Measurements from ENCODE around the gene STRA8. TPM values are rescaled to one million over a fixed set of nuclear protein-coding genes. Genes with fewer than 3 reads are reported as not detected.

STRA8 gene
- total RNA-seq, 1 experiment from 2014 or later = not detected

DNA sequence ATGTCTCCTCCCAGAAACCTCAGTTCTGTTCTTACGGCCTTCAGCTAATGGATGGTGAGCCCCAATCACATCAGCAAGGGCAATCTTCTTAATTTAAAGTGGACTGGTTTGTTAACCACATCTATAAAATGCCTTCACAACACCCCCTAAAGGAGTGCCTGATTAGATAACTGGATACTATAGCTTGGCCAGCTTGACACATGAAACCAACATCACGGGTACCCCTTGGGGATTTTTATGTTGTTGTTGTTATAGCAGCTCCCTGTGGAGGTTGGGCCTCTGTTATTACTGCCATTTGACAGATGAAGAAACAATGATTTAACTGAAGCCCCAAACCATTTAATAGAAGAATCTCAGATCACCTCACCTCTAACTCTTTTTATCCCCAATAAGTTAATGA lies 26.8 kb downstream of the STRA8 start:
- Histone ChIP-seq H3K36me3 (replicated peaks; ENCODE audit: control insufficient read depth, insufficient read depth, low read length) (no peaks in the 10 kb centered on the region), H3K27me3 (ENCODE audit: control insufficient read depth, insufficient read depth, low read length) (no peaks in the 10 kb centered on the region), H3K4me3 (ENCODE audit: insufficient read depth, low read depth, low read length) (no peak overlapping the region)
- DNase-seq = no peak

GRCh38 chr7:135260930-135261721 lies 27.5 kb downstream of the STRA8 start:
- H3K4me3 ChIP-seq (ENCODE audit: insufficient read depth, low read depth, low read length) = no peak overlapping the region
- H3K36me3 ChIP-seq (replicated peaks; ENCODE audit: control insufficient read depth, insufficient read depth, low read length) = no peaks in the 10 kb centered on the region
- no peaks in the 10 kb centered on the region for H3K27me3 ChIP-seq (ENCODE audit: control insufficient read depth, insufficient read depth, low read length)
- no peak for DNase-seq

DNA sequence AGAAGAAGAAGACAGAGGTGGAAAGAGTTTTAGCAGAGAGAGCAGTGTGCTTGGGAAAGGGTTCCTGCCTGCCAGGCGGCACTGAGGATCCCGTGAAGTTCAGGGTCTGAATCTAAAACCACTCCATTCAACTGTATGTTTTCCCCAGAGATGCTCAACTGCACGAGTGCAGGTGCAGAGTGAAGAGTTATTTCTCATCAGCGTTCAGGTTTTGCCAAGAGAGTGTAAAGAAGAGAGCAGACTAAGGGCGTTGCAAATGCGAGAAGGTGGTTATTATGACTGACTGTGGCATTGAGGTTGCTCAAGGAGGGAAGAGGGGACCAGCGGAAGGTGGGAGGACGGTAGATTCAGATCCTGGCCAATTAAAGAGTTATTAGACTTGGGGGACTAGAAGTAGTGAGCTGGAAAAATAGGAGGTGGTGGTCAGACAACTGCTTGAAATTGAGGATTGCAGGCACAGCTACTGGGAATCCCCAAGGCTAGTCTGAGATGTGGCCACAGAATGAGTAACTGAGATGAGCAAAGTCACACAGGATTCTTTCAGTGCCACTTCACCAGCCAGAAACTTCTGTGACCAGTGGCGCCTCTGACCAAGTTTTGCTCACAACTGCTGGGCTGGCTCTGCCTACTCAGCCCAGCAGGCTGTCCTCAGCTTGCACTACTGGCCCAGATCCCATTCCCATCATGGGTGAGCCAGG lies 29.1 kb downstream of the STRA8 start:
- DNase-seq = no peak
- no peaks in the 10 kb centered on the region for H3K27me3 ChIP-seq (ENCODE audit: control insufficient read depth, insufficient read depth, low read length)

GRCh38 chr7:135263321-135263970 lies 29.8 kb downstream of the STRA8 start:
- no peaks in the 10 kb centered on the region for H3K36me3 ChIP-seq (replicated peaks; ENCODE audit: control insufficient read depth, insufficient read depth, low read length)
- H3K4me3 ChIP-seq (ENCODE audit: insufficient read depth, low read depth, low read length) = no peak overlapping the region
- DNase-seq = no peak
- no peaks in the 10 kb centered on the region for H3K27me3 ChIP-seq (ENCODE audit: control insufficient read depth, insufficient read depth, low read length)

More for the DNA sequence above, 29.1 kb downstream of the STRA8 start:
- Histone ChIP-seq H3K4me3 (ENCODE audit: insufficient read depth, low read depth, low read length) (no peak overlapping the region), H3K36me3 (replicated peaks; ENCODE audit: control insufficient read depth, insufficient read depth, low read length) (no peaks in the 10 kb centered on the region)

GRCh38 chr7:135265637-135266036 lies 32.0 kb downstream of the STRA8 start:
- DNase-seq = no peak
- no peaks in the 10 kb centered on the region for H3K27me3 ChIP-seq (ENCODE audit: control insufficient read depth, insufficient read depth, low read length)
- no peaks in the 10 kb centered on the region for H3K36me3 ChIP-seq (replicated peaks; ENCODE audit: control insufficient read depth, insufficient read depth, low read length)
- no peak overlapping the region for H3K4me3 ChIP-seq (ENCODE audit: insufficient read depth, low read depth, low read length)

DNA sequence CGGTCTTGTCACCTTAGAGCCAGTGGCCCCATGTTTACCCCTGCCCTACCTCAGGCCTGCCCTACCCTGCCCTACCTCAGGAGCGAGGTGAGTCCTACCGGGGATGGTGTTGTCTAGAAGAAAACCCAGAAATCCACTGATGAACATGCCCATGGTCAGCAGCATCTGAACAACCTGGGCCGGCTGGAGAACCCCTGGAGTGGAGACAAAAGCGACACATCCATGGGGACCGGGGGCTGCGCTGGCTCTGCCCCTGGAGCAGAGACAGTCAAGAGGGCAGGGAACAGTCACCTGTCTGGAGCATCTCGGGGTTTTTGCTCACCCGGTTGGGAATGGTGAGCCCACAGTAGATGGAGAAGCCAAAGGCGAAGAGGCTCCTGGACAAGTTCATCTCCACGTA lies 36.3 kb downstream of the STRA8 start:
- Histone ChIP-seq H3K4me3 (ENCODE audit: insufficient read depth, low read depth, low read length) (no peak overlapping the region), H3K27me3 (ENCODE audit: control insufficient read depth, insufficient read depth, low read length) (no peaks in the 10 kb centered on the region), H3K36me3 (replicated peaks; ENCODE audit: control insufficient read depth, insufficient read depth, low read length) (no peaks in the 10 kb centered on the region)
- no peak for DNase-seq

DNA sequence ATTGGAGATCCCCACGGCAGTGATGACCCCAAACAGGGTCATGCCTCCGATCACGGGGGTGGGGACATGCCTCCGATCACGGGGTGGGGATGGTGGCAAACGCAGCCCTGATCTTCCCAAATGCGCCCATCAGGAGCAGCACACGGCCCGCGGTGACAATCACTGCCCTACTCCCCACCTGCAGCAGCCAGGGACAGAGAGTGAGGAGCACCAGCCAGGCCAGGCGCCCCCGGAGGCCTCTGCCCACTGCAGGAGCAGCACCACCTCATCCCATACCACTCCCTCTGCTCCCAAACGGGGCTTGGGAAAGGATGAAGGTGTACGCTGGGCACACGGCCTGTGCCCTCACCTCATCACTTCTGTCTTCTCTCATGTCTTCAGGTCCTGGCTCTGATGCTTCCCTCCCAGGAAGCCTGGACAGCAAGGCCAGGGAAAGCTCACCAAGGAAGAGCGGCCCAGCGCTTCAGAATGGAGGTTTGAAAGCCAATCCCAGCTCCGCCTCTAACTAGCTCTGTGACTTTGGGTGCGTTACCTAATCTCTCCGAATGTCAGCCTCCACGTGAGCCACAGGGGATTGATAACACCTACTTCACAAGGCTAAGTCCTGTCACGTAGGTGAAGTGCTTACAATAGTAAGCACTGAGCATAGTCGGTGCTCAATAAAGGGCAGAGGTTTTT lies 37.1 kb downstream of the STRA8 start:
- Histone ChIP-seq H3K27me3 (ENCODE audit: control insufficient read depth, insufficient read depth, low read length) (no peaks in the 10 kb centered on the region), H3K4me3 (ENCODE audit: insufficient read depth, low read depth, low read length) (no peak overlapping the region), H3K36me3 (replicated peaks; ENCODE audit: control insufficient read depth, insufficient read depth, low read length) (no peaks in the 10 kb centered on the region)
- no peak for DNase-seq

DNA sequence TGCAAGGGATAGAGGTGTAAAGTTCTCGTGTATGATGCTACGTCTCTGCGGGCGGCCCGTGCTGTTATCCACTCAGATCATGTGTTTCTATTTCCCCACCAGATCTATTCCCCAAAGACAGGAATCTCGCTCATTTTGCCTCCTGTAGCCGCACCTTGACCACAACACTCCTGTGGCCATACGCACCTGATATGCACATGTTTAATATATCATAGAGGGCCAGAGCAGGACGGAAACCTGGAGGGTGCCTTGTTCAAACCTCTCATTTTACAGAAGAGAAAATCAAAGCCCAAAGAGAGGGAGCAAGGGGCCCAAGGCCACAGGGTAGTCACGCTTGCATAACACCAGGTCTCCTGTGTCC lies 37.6 kb downstream of the STRA8 start:
- H3K36me3 ChIP-seq (replicated peaks; ENCODE audit: control insufficient read depth, insufficient read depth, low read length) = no peaks in the 10 kb centered on the region
- H3K27me3 ChIP-seq (ENCODE audit: control insufficient read depth, insufficient read depth, low read length) = no peaks in the 10 kb centered on the region
- H3K4me3 ChIP-seq (ENCODE audit: insufficient read depth, low read depth, low read length) = no peak overlapping the region
- no peak for DNase-seq

GRCh38 chr7:135272303-135272702 lies 38.7 kb downstream of the STRA8 start:
- Histone ChIP-seq H3K36me3 (replicated peaks; ENCODE audit: control insufficient read depth, insufficient read depth, low read length) (no peaks in the 10 kb centered on the region), H3K4me3 (ENCODE audit: insufficient read depth, low read depth, low read length) (no peak overlapping the region), H3K27me3 (ENCODE audit: control insufficient read depth, insufficient read depth, low read length) (no peaks in the 10 kb centered on the region)
- DNase-seq = no peak

- Histone ChIP-seq H3K27me3 (ENCODE audit: control insufficient read depth, insufficient read depth, low read length) (no peaks in the 10 kb centered on the region), H3K36me3 (replicated peaks; ENCODE audit: control insufficient read depth, insufficient read depth, low read length) (no peaks in the 10 kb centered on the region)
- DNase-seq = no peak
Measured at GRCh38 chr7:135273581-135273980, 39.9 kb downstream of the STRA8 start.

GRCh38 chr7:135274495-135275268 lies 41.0 kb downstream of the STRA8 start:
- Histone ChIP-seq H3K27me3 (ENCODE audit: control insufficient read depth, insufficient read depth, low read length) (no peaks in the 10 kb centered on the region), H3K4me3 (ENCODE audit: insufficient read depth, low read depth, low read length) (no peak overlapping the region), H3K36me3 (replicated peaks; ENCODE audit: control insufficient read depth, insufficient read depth, low read length) (no peaks in the 10 kb centered on the region)
- peak; percentile 82 for DNase-seq

More at GRCh38 chr7:135273581-135273980, 39.9 kb downstream of the STRA8 start:
- no peak overlapping the region for H3K4me3 ChIP-seq (ENCODE audit: insufficient read depth, low read depth, low read length)

GRCh38 chr7:135275971-135276580 lies 42.4 kb downstream of the STRA8 start:
- Histone ChIP-seq H3K4me3 (ENCODE audit: insufficient read depth, low read depth, low read length) (no peak overlapping the region), H3K27me3 (ENCODE audit: control insufficient read depth, insufficient read depth, low read length) (no peaks in the 10 kb centered on the region), H3K36me3 (replicated peaks; ENCODE audit: control insufficient read depth, insufficient read depth, low read length) (no peaks in the 10 kb centered on the region)
- no peak for DNase-seq

- Histone ChIP-seq H3K4me3 (ENCODE audit: insufficient read depth, low read depth, low read length) (no peak overlapping the region), H3K36me3 (replicated peaks; ENCODE audit: control insufficient read depth, insufficient read depth, low read length) (no peaks in the 10 kb centered on the region), H3K27me3 (ENCODE audit: control insufficient read depth, insufficient read depth, low read length) (no peaks in the 10 kb centered on the region)
- no peak for DNase-seq
Measured at GRCh38 chr7:135277161-135277560, 43.5 kb downstream of the STRA8 start.
